Neutrophil (primary cell): Measurements from ENCODE around the gene MAN1A1.
A peak's percentile ranks its signal among the peaks of the same experiment; 100 is the strongest.

Source experiments
- H3K27ac ChIP-seq: fragments of 200-600 bp; sonication (generic); 2 replicates; pipeline ENCODE4 v1.5.1; 2016; ENCODE audit warnings: mild to moderate bottlenecking, moderate library complexity
- H3K27me3 ChIP-seq: fragments of 200-600 bp; sonication (generic); 2 replicates; pipeline ENCODE4 v1.6.0; 2016; ENCODE audit warnings: mild to moderate bottlenecking
- H3K36me3 ChIP-seq: fragments of 200-600 bp; sonication (generic); 2 replicates; pipeline ENCODE4 v1.5.1; 2017
- H3K4me1 ChIP-seq, 2 experiments: fragments of 200-600 bp in 1 of 2; sonication (generic) in 1 of 2; 1 replicate in 1 of 2; 2 replicates in 1 of 2; pipeline versions ENCODE4 v1.5.1 to v1.6.1; 2013 to 2016; ENCODE audit warnings: low read depth in 1 of 2, low read length in 1 of 2, mild to moderate bottlenecking in 1 of 2, moderate library complexity in 1 of 2; ENCODE audit not compliant: control insufficient read depth in 1 of 2, insufficient read depth in 1 of 2
- H3K4me3 ChIP-seq, 2 experiments: fragments of 200-600 bp in 1 of 2; sonication (generic) in 1 of 2; 1 replicate in 1 of 2; 2 replicates in 1 of 2; pipeline ENCODE4 v1.5.1; 2013 to 2016; ENCODE audit warnings: low read depth in 1 of 2, low read length in 1 of 2, mild to moderate bottlenecking in 1 of 2, moderate library complexity in 1 of 2
- H3K9me3 ChIP-seq: fragments of 200-600 bp; sonication (generic); 2 replicates; pipeline ENCODE4 v1.5.1; 2016
- CTCF ChIP-seq: fragments of 200-600 bp; sonication (generic); IDR thresholded peaks from 2 replicates; pipeline ENCODE4 v1.5.1; 2016; ENCODE audit warnings: antibody characterized with exemption

MAN1A1 gene

GRCh38 chr6:119313937-119314884 lies 35.4 kb downstream of the MAN1A1 start:
- Histone ChIP-seq H3K27me3 (no peaks in the 10 kb centered on the region), H3K9me3 (no peaks in the 10 kb centered on the region), H3K4me1 (peaks cover 54 to 66% of the 10 kb centered on the region in 2 experiments), H3K27ac (peak overlapping the region; percentile 74), H3K36me3 (no peaks in the 10 kb centered on the region), H3K4me3 (peak overlapping the region in 1 of 2 experiments; percentile 6)
- TF ChIP-seq CTCF = no peak

GRCh38 chr6:119312875-119313338 lies 36.7 kb downstream of the MAN1A1 start:
- no peak for TF ChIP-seq CTCF
- H3K27me3 ChIP-seq = no peaks in the 10 kb centered on the region
- no peaks in the 10 kb centered on the region for H3K36me3 ChIP-seq
- H3K4me1 ChIP-seq = peaks cover 58 to 65% of the 10 kb centered on the region in 2 experiments
- H3K27ac ChIP-seq = peak overlapping the region; percentile 57
- no peaks in the 10 kb centered on the region for H3K9me3 ChIP-seq
- H3K4me3 ChIP-seq = peak overlapping the region; percentile 3 to 4

- no peaks in the 10 kb centered on the region for H3K9me3 ChIP-seq
- TF ChIP-seq CTCF = no peak
- peak overlapping the region; percentile 3 to 4 for H3K4me3 ChIP-seq
- peak overlapping the region; percentile 57 for H3K27ac ChIP-seq
- no peaks in the 10 kb centered on the region for H3K27me3 ChIP-seq
- no peaks in the 10 kb centered on the region for H3K36me3 ChIP-seq
- peaks cover 58 to 67% of the 10 kb centered on the region in 2 experiments for H3K4me1 ChIP-seq
Observed at GRCh38 chr6:119312441-119312840, 37.1 kb downstream of the MAN1A1 start.

GRCh38 chr6:119311514-119312142 lies 37.9 kb downstream of the MAN1A1 start:
- no peak for TF ChIP-seq CTCF

GRCh38 chr6:119310486-119311036 lies 39.0 kb downstream of the MAN1A1 start:
- H3K27ac ChIP-seq = peak overlapping the region; percentile 69
- no peaks in the 10 kb centered on the region for H3K36me3 ChIP-seq
- no peak for TF ChIP-seq CTCF
- H3K4me3 ChIP-seq = no peak overlapping the region
- H3K9me3 ChIP-seq = no peaks in the 10 kb centered on the region
- no peaks in the 10 kb centered on the region for H3K27me3 ChIP-seq
- peaks cover 58 to 67% of the 10 kb centered on the region in 2 experiments for H3K4me1 ChIP-seq

More at GRCh38 chr6:119311514-119312142, 37.9 kb downstream of the MAN1A1 start:
- Histone ChIP-seq H3K4me1 (peaks cover 58 to 67% of the 10 kb centered on the region in 2 experiments), H3K27me3 (no peaks in the 10 kb centered on the region), H3K27ac (peak overlapping the region; percentile 69), H3K9me3 (no peaks in the 10 kb centered on the region), H3K36me3 (no peaks in the 10 kb centered on the region), H3K4me3 (no peak overlapping the region)
